Heart left ventricle (tissue), 16 donors: ENCODE measurements around the gene USP7. TPM values are rescaled to one million over a fixed set of nuclear protein-coding genes. Genes with fewer than 3 reads are reported as not detected.

Experiments used
- ATAC-seq, 4 donors: fragments of 200-7000 bp; cut with Tn5 transposase; one replicate each; pipeline ENCODE4 v1.9.1; 2020 to 2022; ENCODE audit warnings: moderate library complexity in 4 of 4, mild to moderate bottlenecking in 3 of 4, moderate number of reproducible peaks in 1 of 4
- DNase-seq, 5 donors: peaks; one replicate each; pipeline ENCODE4 v3.0.0-alpha.2; 2020
- H3K27ac ChIP-seq, 12 donors: fragments of 200-600 bp; sonication (generic) in 4 of 12; one replicate each; pipeline versions ENCODE4 v1.5.0 to v1.8.0; 2016 to 2022; ENCODE audit warnings: mild to moderate bottlenecking in 2 of 12
- H3K27me3 ChIP-seq, 9 donors: fragments of 200-600 bp; sonication (generic) in 2 of 9; one replicate each; pipeline versions ENCODE4 v1.5.1 to v1.8.0; 2016 to 2022; ENCODE audit warnings: mild to moderate bottlenecking in 3 of 9
- H3K36me3 ChIP-seq, 9 donors: fragments of 200-600 bp; sonication (generic) in 2 of 9; one replicate each; pipeline versions ENCODE4 v1.5.0 to v1.8.0; 2018 to 2022; ENCODE audit warnings: mild to moderate bottlenecking in 2 of 9
- H3K4me1 ChIP-seq, 12 donors: fragments of 200-600 bp; sonication (generic) in 4 of 12; one replicate each; pipeline versions ENCODE4 v1.5.0 to v1.8.0; 2016 to 2022; ENCODE audit warnings: mild to moderate bottlenecking in 3 of 12
- H3K4me3 ChIP-seq, 12 donors: fragments of 200-600 bp; sonication (generic) in 4 of 12; one replicate each; pipeline versions ENCODE4 v1.5.0 to v1.8.0; 2017 to 2022; ENCODE audit warnings: mild to moderate bottlenecking in 9 of 12, moderate library complexity in 4 of 12
- H3K9me3 ChIP-seq, 12 donors: fragments of 200-600 bp; sonication (generic) in 4 of 12; one replicate each; pipeline versions ENCODE4 v1.5.0 to v1.8.0; 2016 to 2022; ENCODE audit warnings: mild to moderate bottlenecking in 1 of 12
- POLR2A ChIP-seq, 2 donors: fragments of 450-650 bp; IDR thresholded peaks; one replicate each; pipeline ENCODE4 v1.6.1; 2017; ENCODE audit warnings: antibody characterized with exemption in 2 of 2, mild to moderate bottlenecking in 2 of 2, moderate library complexity in 2 of 2
- WGBS, 4 donors: extraction: QIAGEN DNeasy Blood & Tissue Kit in 2 of 4; methylation state at CpG; one replicate each; pipeline versions ENCODE4 v1.1.5 to v1.1.7; 2013 to 2018; 5-methylcytosine and 5-hydroxymethylcytosine counted together
- intact Hi-C, 10 donors: fragments of 100-400 bp; cut with DNase I; formaldehyde crosslinking; loops; one replicate each; pipeline versions ENCODE4 v1.11.1 to v1.14.2; 2022
- polyA plus RNA-seq, 2 donors: library from polyadenylated mRNA; stranded (reverse); fragments of 200-250 nt; gene quantifications; one replicate each; pipeline ENCODE4 v1.2.3, GENCODE V29; 2013
- total RNA-seq, 9 donors: library from RNA; depleted of rRNA in 2 of 9; stranded (reverse); fragments of >200 nt in 2 of 9; fragmentation: NEBNext Ultra II Directional in 3 of 9; extraction: Animal tissue kit (Norgen Biotek cat#: 25700) in 3 of 9; gene quantifications; one replicate each; pipeline versions ENCODE4 v1.1.0 to v1.2.4, GENCODE V29; 2016 to 2023
- TF ChIP-seq, protein P1 (sequence below), 12 donors: fragments of 200-600 bp; sonication (generic) in 4 of 12; IDR thresholded peaks; one replicate each; pipeline versions ENCODE4 v1.5.0 to v1.8.0; 2018 to 2022; ENCODE audit warnings: antibody characterized with exemption in 12 of 12, mild to moderate bottlenecking in 5 of 12
- donor health status: ischemic (EF 13 %, LVEDD 7.1; RV severe dilation, severe dysfunction).
- donor health status: healthy with polysubstance abuse.
- donor health status: DM: no; HTN: yes; CAD: no.
- donor health status: DM: no; HTN: no; CAD: no.
- donor health status: ischemic (EF 25% LVEDD 6.9; RV normal size, moderate dysfunction).
- donor health status: ischemic (EF 25% LVEDD 5.7; RV mildly dilated, moderate dysfunction).
- donor health status: healthy.
- donor health status: DM: yes; HTN: yes; CAD: no.
- donor health status: ischemic (EF 35%, LVEDD 5.7; RV mildly dilated, moderate dysfunction).
- donor health status: nonischemic (EF 11% LVEDD 7.7; RV severe dilation, severe dysfunction).
- donor health status: DM: yes; HTN: yes; CAD: no.
- donor health status: PGD.
- donor health status: ischemic (EF 29% LVEDD 5.4; RV normal size, mild dysfunction).
- donor health status: nonischemic (EF 23%, LVEDD 6.1; RV moderate dilation, normal function).

USP7 gene
- total and polyA plus RNA-seq, 11 donors, result 20.3 to 86.5 (median 66.2) TPM

DNA sequence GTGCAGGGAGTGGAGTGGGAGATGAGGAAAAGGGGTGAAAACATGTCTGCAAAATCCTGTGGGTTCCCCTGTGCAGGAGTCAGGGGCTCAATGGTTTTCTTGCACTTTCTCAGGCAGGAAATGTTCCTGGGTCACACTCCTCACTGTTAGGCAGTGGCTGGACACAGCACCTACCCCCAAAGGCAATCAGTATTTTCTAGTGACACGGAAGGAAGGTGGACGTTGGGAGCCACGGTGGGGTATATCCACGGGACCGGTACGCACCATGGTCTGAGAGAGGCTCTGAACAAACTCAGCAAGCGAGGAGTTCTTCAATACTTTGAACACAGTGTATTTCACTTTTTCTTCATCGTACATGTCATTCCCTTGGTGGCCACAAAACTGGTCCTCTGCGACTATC, 60.7 kb downstream of the USP7 start:
- ATAC-seq (no peak), DNase-seq (no peak)
- no peaks in the 10 kb centered on the region for H3K27me3 ChIP-seq
- WGBS, 4 donors, result 91 to 96% (median 94%) methylated on average over 9 of the region's 9 CpGs
- H3K36me3 ChIP-seq, result peaks cover 3 to 100% (median 100%) of the 10 kb centered on the region in 9 donors
- intact Hi-C loops, result loop anchor here in 4 of 10 donors (10.0 kb wide), 1 partner anchor 102 kb away; no protein-coding TSS in a partner anchor
- TF ChIP-seq, protein P1, sequence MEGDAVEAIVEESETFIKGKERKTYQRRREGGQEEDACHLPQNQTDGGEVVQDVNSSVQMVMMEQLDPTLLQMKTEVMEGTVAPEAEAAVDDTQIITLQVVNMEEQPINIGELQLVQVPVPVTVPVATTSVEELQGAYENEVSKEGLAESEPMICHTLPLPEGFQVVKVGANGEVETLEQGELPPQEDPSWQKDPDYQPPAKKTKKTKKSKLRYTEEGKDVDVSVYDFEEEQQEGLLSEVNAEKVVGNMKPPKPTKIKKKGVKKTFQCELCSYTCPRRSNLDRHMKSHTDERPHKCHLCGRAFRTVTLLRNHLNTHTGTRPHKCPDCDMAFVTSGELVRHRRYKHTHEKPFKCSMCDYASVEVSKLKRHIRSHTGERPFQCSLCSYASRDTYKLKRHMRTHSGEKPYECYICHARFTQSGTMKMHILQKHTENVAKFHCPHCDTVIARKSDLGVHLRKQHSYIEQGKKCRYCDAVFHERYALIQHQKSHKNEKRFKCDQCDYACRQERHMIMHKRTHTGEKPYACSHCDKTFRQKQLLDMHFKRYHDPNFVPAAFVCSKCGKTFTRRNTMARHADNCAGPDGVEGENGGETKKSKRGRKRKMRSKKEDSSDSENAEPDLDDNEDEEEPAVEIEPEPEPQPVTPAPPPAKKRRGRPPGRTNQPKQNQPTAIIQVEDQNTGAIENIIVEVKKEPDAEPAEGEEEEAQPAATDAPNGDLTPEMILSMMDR (IDR thresholded peaks at IDR 0.05), result peak in 1 of 12 donors; percentile 19
- no peak for TF ChIP-seq POLR2A (IDR thresholded peaks at IDR 0.05)
- H3K27ac ChIP-seq, result no peak overlapping the region
- H3K9me3 ChIP-seq, result no peaks in the 10 kb centered on the region
- H3K4me1 ChIP-seq, result no peaks in the 10 kb centered on the region
- no peak overlapping the region for H3K4me3 ChIP-seq

DNA sequence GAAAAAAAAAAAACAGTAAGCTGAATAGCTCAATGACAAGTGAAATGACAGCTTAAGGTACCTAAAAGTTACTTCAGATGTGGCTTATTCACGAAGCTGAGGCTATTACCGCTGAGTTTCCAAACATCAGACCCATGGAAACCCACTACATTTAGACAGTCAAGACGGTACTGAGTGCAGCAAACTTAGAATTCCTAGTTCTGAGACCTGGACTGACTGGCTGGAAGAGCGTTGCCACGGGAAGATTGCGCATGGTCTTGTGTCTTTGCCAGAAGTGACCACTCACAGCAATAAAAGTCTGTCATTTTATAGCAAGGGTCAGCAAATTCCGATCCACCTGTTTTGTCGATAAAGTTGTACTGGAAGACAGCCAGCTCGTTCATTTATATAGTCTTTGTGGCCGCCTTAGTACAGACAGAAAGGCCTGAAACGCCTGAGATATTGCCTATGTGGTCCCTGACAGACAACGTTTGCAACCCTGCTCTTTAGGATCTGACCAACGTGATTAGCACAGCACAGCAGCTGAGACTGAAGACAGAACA, 62.3 kb downstream of the USP7 start:
- intact Hi-C loops, result loop anchor here in 4 of 10 donors (10.0 kb wide), 1 partner anchor 103 kb away; no protein-coding TSS in a partner anchor

DNA sequence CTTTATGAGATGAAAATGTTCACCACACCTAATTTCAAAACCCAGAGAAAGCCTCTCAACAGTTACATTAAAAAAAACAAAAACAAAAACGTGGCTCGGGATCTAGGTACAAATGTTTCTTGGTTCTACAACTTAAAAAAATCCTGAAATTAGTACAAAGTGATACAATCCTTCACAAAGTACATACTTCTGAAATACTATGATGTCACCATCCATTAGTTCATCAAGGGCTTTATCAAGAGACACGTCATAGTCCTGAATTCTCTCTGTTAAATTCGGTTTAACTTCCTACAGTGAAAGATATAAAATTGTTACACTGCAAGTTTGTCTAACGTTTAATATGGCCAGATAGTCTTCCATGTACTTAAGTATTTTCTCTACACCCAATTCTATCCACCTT, 63.4 kb downstream of the USP7 start:
- H3K36me3 ChIP-seq, result peaks cover 3 to 100% (median 100%) of the 10 kb centered on the region in 9 donors
- intact Hi-C loops, result loop anchor here in 4 of 10 donors (10.0 kb wide), 1 partner anchor 104 kb away; no protein-coding TSS in a partner anchor

More for the DNA sequence above, 62.3 kb downstream of the USP7 start:
- Histone ChIP-seq H3K36me3 (peaks cover 3 to 100% (median 100%) of the 10 kb centered on the region in 9 donors), H3K27me3 (no peaks in the 10 kb centered on the region), H3K9me3 (no peaks in the 10 kb centered on the region), H3K4me1 (no peaks in the 10 kb centered on the region), H3K27ac (no peak overlapping the region), H3K4me3 (no peak overlapping the region)
- DNase-seq (no peak), ATAC-seq (no peak)
- TF ChIP-seq POLR2A (IDR thresholded peaks at IDR 0.05), result no peak
- TF ChIP-seq, protein P1 (IDR thresholded peaks at IDR 0.05), result no peak
- 77 to 84% (median 81%) methylated on average over 13 of the region's 13 CpGs for WGBS, 4 donors

DNA sequence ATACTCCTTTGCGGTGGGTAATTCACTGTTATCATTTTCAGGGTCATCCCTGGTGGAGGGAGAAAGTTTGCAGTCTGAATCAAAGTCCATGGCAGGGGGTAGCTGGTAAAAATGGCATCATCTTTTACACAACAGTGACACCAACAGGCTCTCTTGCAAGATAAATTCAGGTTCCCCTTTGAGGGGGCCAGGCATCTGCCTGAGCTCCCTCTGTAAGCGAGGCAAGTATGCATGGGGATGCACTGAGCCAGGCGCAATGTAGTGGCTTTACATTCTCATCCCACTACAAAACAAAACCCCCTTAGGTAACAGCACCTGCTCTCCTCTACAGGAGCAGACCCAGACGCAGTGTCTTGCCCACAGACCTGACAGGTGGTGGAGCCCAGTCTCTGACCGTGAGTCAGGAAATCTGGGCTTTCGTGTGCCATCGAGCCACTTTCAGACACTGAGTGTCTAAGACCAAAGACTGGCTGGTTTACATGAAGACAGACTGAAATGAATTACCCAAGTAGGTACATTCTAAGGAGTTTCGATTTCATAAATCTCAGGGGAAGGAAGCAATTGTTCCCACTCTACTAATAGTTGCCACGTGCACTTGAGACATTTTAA, 63.9 kb downstream of the USP7 start:
- no peak for DNase-seq
- no peaks in the 10 kb centered on the region for H3K4me1 ChIP-seq
- ATAC-seq, result no peak
- H3K27ac ChIP-seq, result no peak overlapping the region
- WGBS, 4 donors, result 88 to 89% (median 88%) methylated on average over 9 of the region's 9 CpGs
- intact Hi-C loops, result loop anchor here in 4 of 10 donors (10.0 kb wide), 1 partner anchor 105 kb away; no protein-coding TSS in a partner anchor
- no peaks in the 10 kb centered on the region for H3K9me3 ChIP-seq
- no peaks in the 10 kb centered on the region for H3K27me3 ChIP-seq
- no peak overlapping the region for H3K4me3 ChIP-seq
- peaks cover 3 to 100% (median 100%) of the 10 kb centered on the region in 9 donors for H3K36me3 ChIP-seq
- TF ChIP-seq, protein P1 (IDR thresholded peaks at IDR 0.05), result no peak
- no peak for TF ChIP-seq POLR2A (IDR thresholded peaks at IDR 0.05)

More for the DNA sequence above, 63.4 kb downstream of the USP7 start:
- Histone ChIP-seq H3K9me3 (no peaks in the 10 kb centered on the region), H3K4me3 (no peak overlapping the region), H3K27me3 (no peaks in the 10 kb centered on the region), H3K4me1 (no peaks in the 10 kb centered on the region), H3K27ac (no peak overlapping the region)
- 77 to 87% (median 80%) methylated on average over 5 of the region's 5 CpGs for WGBS, 4 donors
- no peak for DNase-seq
- ATAC-seq, result no peak
- TF ChIP-seq POLR2A (IDR thresholded peaks at IDR 0.05), result no peak
- TF ChIP-seq, protein P1 (IDR thresholded peaks at IDR 0.05), result no peak
